SK-N-SH treated with all-trans-retinoic acid at 6 μM for 48 hours (cell line): ENCODE results near the gene DENND1B.

Experiments used
- ATAC-seq: fragments of 200-7000 bp; cut with Tn5 transposase; 3 replicates; pipeline ENCODE4 v1.9.1; 2020; ENCODE audit warnings: mild to moderate bottlenecking, moderate library complexity
- ARNTL ChIP-seq: fragments of 450-650 bp; formaldehyde crosslinking; IDR thresholded peaks from 2 replicates; pipeline ENCODE4 v1.5.0; 2020; ENCODE audit warnings: low read depth, mild to moderate bottlenecking, moderate library complexity, borderline replicate concordance
- BACH2 ChIP-seq: fragments of 250-450 bp; sonication (Bioruptor Pico); IDR thresholded peaks from 2 replicates; pipeline ENCODE4 v1.9.0; 2021; ENCODE audit warnings: mild to moderate bottlenecking, borderline replicate concordance
- CREB5 ChIP-seq: fragments of 250-450 bp; sonication (Bioruptor Pico); IDR thresholded peaks from 2 replicates; pipeline ENCODE4 v1.5.1; 2020; ENCODE audit warnings: low read depth, mild to moderate bottlenecking, moderate library complexity
- CSDC2 ChIP-seq: fragments of 250-450 bp; sonication (Bioruptor Pico); IDR thresholded peaks from 2 replicates; pipeline ENCODE4 v1.5.0; 2020; ENCODE audit warnings: mild to moderate bottlenecking, moderate library complexity
- ESRRG ChIP-seq: fragments of 250-450 bp; sonication (Bioruptor Pico); IDR thresholded peaks from 2 replicates; pipeline ENCODE4 v1.6.1; 2021; ENCODE audit warnings: mild to moderate bottlenecking
- GLIS3 ChIP-seq: fragments of 250-450 bp; sonication (Bioruptor Pico); IDR thresholded peaks from 2 replicates; pipeline ENCODE4 v1.5.0; 2020; ENCODE audit warnings: mild to moderate bottlenecking, moderate library complexity
- ISL1 ChIP-seq: fragments of 250-450 bp; sonication (Bioruptor Pico); IDR thresholded peaks from 2 replicates; pipeline ENCODE4 v2.1.2; 2022; ENCODE audit warnings: mild to moderate bottlenecking, moderate library complexity
- OSR1 ChIP-seq: fragments of 250-450 bp; sonication (Bioruptor Pico); IDR thresholded peaks from 2 replicates; pipeline ENCODE4 v1.8.0; 2022; ENCODE audit warnings: moderate library complexity, mild to moderate bottlenecking, inconsistent platforms
- PATZ1 ChIP-seq: fragments of 250-450 bp; sonication (Bioruptor Pico); IDR thresholded peaks from 2 replicates; pipeline ENCODE4 v1.8.0; 2020; ENCODE audit warnings: mild to moderate bottlenecking, moderate library complexity, borderline replicate concordance
- POU6F1 ChIP-seq: fragments of 250-450 bp; sonication (Bioruptor Pico); IDR thresholded peaks from 2 replicates; pipeline ENCODE4 v1.8.0; 2021; ENCODE audit warnings: low read depth, mild to moderate bottlenecking, moderate library complexity, borderline replicate concordance
- PPARA ChIP-seq: fragments of 250-450 bp; sonication (Bioruptor Pico); IDR thresholded peaks from 2 replicates; pipeline ENCODE4 v1.5.0; 2020; ENCODE audit warnings: mild to moderate bottlenecking, borderline replicate concordance
- RARB ChIP-seq: fragments of 250-450 bp; sonication (Bioruptor Pico); IDR thresholded peaks from 2 replicates; pipeline ENCODE4 v1.8.0; 2021; ENCODE audit warnings: mild to moderate bottlenecking, moderate library complexity
- TCF4 ChIP-seq: fragments of 250-450 bp; sonication (Bioruptor Pico); IDR thresholded peaks from 2 replicates; pipeline ENCODE4 v1.8.0; 2021; ENCODE audit warnings: mild to moderate bottlenecking, moderate library complexity, borderline replicate concordance
- TOX ChIP-seq: fragments of 250-450 bp; sonication (Bioruptor Pico); IDR thresholded peaks from 2 replicates; pipeline ENCODE4 v1.8.0; 2021; ENCODE audit warnings: mild to moderate bottlenecking, moderate library complexity, borderline replicate concordance
- ZC3H10 ChIP-seq: fragments of 250-450 bp; sonication (Bioruptor Pico); IDR thresholded peaks from 2 replicates; pipeline ENCODE4 v1.5.1; 2021; ENCODE audit warnings: mild to moderate bottlenecking, moderate library complexity
- ZFP3 ChIP-seq: fragments of 250-450 bp; sonication (Bioruptor Pico); IDR thresholded peaks from 2 replicates; pipeline ENCODE4 v1.5.0; 2020; ENCODE audit warnings: mild to moderate bottlenecking, moderate library complexity
- ZFP30 ChIP-seq: fragments of 450-650 bp; formaldehyde crosslinking; IDR thresholded peaks from 2 replicates; pipeline ENCODE4 v1.5.0; 2022; ENCODE audit warnings: mild to moderate bottlenecking, moderate library complexity
- ZNF565 ChIP-seq: fragments of 450-650 bp; formaldehyde crosslinking; conservative IDR thresholded peaks from 2 replicates; pipeline ENCODE4 v1.5.0; 2020; ENCODE audit warnings: low read depth, mild to moderate bottlenecking, moderate library complexity
- ZNF70 ChIP-seq: fragments of 450-650 bp; formaldehyde crosslinking; IDR thresholded peaks from 2 replicates; pipeline ENCODE4 v1.5.0; 2020; ENCODE audit warnings: mild to moderate bottlenecking, moderate library complexity
- ZNF8 ChIP-seq: fragments of 450-650 bp; formaldehyde crosslinking; IDR thresholded peaks from 2 replicates; pipeline ENCODE4 v1.5.0; 2020; ENCODE audit warnings: mild to moderate bottlenecking, moderate library complexity
- TF ChIP-seq, protein P1 (sequence below): fragments of 250-450 bp; sonication (Bioruptor Pico); IDR thresholded peaks from 2 replicates; pipeline ENCODE4 v1.5.0; 2020; ENCODE audit warnings: mild to moderate bottlenecking, moderate library complexity
- TF ChIP-seq, protein P2 (sequence below): fragments of 250-450 bp; sonication (Bioruptor Pico); IDR thresholded peaks from 2 replicates; pipeline ENCODE4 v1.5.1; 2021; ENCODE audit warnings: mild to moderate bottlenecking, moderate library complexity

Gene DENND1B

DNA sequence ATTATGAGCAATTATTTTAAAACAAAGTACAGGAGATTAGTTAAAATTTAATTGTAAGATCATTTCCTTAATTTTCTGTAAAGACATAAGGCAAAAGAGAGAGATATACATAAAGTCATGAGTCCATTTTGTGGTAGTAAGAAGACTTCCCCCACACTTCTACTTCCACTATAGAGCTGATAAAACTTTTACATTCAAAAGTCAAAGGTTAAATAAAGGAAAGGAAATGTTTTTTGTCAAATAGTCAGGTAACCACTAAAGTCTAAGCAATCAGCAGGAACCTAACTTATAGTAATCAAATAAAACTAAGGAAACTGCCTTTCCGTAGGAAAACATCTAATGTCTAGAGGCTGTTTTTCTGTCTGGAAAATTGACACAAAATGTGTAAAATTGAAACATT, 110.9 kb downstream of the DENND1B start:
- TF ChIP-seq POU6F1 (no peak), OSR1 (CRISPR knock-in tag) (no peak), TOX (CRISPR knock-in tag) (no peak), TCF4 (CRISPR knock-in tag) (no peak), ARNTL (no peak), ZFP3 (no peak), BACH2 (CRISPR knock-in tag) (no peak), ZNF565 (CRISPR knock-in tag) (no peak), GLIS3 (CRISPR knock-in tag) (no peak), ZNF8 (no peak), ESRRG (CRISPR knock-in tag) (no peak)
- TF ChIP-seq, protein P1, sequence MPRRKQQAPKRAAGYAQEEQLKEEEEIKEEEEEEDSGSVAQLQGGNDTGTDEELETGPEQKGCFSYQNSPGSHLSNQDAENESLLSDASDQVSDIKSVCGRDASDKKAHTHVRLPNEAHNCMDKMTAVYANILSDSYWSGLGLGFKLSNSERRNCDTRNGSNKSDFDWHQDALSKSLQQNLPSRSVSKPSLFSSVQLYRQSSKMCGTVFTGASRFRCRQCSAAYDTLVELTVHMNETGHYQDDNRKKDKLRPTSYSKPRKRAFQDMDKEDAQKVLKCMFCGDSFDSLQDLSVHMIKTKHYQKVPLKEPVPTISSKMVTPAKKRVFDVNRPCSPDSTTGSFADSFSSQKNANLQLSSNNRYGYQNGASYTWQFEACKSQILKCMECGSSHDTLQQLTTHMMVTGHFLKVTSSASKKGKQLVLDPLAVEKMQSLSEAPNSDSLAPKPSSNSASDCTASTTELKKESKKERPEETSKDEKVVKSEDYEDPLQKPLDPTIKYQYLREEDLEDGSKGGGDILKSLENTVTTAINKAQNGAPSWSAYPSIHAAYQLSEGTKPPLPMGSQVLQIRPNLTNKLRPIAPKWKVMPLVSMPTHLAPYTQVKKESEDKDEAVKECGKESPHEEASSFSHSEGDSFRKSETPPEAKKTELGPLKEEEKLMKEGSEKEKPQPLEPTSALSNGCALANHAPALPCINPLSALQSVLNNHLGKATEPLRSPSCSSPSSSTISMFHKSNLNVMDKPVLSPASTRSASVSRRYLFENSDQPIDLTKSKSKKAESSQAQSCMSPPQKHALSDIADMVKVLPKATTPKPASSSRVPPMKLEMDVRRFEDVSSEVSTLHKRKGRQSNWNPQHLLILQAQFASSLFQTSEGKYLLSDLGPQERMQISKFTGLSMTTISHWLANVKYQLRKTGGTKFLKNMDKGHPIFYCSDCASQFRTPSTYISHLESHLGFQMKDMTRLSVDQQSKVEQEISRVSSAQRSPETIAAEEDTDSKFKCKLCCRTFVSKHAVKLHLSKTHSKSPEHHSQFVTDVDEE (CRISPR knock-in tag), result no peak
- TF ChIP-seq, protein P2, sequence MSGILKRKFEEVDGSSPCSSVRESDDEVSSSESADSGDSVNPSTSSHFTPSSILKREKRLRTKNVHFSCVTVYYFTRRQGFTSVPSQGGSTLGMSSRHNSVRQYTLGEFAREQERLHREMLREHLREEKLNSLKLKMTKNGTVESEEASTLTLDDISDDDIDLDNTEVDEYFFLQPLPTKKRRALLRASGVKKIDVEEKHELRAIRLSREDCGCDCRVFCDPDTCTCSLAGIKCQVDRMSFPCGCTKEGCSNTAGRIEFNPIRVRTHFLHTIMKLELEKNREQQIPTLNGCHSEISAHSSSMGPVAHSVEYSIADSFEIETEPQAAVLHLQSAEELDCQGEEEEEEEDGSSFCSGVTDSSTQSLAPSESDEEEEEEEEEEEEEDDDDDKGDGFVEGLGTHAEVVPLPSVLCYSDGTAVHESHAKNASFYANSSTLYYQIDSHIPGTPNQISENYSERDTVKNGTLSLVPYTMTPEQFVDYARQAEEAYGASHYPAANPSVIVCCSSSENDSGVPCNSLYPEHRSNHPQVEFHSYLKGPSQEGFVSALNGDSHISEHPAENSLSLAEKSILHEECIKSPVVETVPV (CRISPR knock-in tag), result no peak
- ATAC-seq, result no peak

DNA sequence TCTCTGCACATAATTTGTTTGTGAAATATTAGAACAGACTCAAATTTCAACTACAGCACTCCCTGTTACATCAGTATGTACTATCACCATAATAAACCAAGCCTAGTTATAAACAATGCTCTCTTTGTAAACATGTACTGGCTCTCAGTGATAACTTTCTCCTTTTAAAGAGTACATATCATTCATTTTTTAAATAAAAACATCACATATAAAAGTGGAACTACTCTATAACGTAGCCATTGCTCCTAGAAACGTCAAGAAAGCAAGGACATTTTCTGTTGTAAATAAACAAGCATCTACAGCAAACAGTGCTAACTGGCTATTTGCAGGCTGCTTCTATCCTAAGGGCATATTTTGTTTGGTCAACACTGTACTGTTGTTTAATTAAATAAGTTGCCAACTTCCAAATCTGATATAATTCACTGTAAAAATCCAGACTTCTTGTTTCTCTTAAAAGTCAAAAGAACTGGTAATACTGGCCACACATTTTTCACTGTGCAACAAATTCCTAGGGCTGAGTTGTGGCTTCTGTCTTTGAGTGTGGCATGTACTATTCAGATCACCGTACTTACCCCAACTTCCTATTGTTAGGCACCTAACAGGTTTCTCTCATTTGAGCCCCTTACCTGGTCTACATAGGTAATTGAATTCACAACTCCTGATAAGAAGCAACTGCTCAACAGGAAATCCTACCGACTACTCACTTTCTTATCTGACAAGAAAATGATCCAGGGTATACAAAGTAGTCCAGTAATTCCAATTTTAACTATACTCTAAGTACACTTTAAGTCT, 111.9 kb downstream of the DENND1B start:
- TF ChIP-seq GLIS3 (CRISPR knock-in tag) (no peak), ZNF70 (no peak), TCF4 (CRISPR knock-in tag) (no peak), ZFP3 (no peak), ESRRG (CRISPR knock-in tag) (no peak), PPARA (no peak), ZC3H10 (CRISPR knock-in tag) (no peak), BACH2 (CRISPR knock-in tag) (no peak), PATZ1 (CRISPR knock-in tag) (no peak), ZFP30 (CRISPR knock-in tag) (no peak), RARB (CRISPR knock-in tag) (no peak), CREB5 (CRISPR knock-in tag) (no peak), ISL1 (no peak), CSDC2 (no peak), ZNF565 (CRISPR knock-in tag) (no peak)
- TF ChIP-seq, protein P1 (CRISPR knock-in tag), result no peak
- TF ChIP-seq, all 23 proteins: peak for 0
- ATAC-seq, result no peak
